ENCODE results near the gene OTULIN.

The OTULIN gene

DNA sequence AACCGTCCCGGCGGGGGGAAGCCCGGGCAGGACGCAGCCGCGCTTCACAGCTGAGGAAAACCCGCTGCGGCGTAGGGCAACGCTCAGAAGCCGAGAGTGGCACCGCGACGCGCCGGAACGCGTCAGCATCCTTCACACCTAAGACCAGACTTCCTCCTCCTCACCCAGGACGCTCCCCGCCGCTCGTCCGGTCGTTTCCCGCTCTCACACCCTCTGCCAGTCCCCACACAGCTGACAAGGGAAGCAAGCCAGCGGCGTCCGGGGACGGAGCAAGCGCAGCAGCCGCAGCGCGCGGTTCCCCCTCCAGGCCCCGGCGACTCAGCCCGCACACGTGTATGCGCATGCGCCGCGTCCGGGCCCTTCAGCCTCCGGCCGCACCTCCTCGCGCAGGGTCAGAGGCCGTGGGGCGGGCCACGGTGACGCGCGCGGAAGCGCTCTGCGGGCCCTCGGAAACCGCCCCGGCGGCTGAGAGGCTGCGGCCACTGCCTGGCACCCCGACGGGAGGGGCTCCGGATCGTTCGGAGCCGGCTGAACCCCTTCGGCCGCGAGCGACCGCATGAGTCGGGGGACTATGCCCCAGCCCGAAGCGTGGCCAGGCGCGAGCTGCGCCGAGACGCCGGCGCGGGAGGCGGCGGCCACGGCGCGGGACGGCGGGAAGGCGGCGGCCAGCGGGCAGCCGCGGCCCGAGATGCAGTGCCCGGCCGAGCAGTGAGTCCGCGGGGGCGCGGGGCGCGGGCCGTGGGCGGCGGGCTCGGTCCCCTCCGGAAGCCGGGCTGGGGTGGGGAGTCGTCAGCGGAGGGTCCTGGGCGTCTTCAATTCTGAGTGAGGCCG is at the start of gene OTULIN:
Gene OTULIN (plus strand): TSS at position 449 of the 831 bp plus-strand sequence. CDS start 108 bp downstream, at position 557.
- in situ Hi-C loops (cut with MboI; ENCODE audit: low sequenced_read_pairs): no loop called here

DNA sequence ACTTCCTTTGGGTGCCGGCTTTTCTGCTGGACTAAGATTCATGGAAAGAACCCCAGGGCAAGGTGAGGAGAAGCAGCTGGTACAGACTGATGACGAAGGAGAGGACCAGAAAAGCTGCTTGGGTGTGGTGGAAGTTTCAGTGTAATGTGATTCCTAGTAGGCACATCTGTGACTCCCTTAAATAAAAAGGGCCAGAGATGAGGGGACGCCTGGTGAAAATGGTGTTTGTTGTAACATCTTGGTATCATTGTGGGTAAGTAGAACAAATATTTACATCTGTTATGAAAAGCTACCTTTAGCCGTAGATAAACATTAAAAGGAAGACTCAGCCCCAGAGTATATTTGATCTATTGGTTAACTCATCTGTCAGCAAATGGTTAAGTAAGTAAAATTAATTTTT is 49.2 kb upstream of the OTULIN start:
- in situ Hi-C loops (cut with MboI; ENCODE audit: low sequenced_read_pairs): no loop called here

DNA sequence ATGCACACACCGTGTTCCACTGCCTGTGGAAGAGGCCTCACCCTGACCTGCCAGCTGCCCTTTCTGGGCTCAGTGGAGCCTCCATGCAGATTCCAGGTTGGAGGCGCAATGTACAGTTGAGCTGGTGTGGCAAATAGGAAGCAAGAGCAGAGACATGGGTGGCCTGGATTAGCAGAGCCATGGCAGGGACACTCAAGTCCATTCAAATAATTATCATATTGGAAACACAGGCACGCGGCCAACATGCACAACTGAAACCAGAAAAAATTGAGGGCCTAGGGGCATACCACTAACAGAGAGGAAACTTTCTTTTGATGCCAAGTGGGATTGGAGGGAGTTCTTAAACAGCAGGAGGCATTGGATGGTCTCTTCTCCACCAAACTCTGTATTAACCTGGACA is 47.1 kb upstream of the OTULIN start:
- in situ Hi-C loops (cut with MboI; ENCODE audit: low sequenced_read_pairs): no loop called here

DNA sequence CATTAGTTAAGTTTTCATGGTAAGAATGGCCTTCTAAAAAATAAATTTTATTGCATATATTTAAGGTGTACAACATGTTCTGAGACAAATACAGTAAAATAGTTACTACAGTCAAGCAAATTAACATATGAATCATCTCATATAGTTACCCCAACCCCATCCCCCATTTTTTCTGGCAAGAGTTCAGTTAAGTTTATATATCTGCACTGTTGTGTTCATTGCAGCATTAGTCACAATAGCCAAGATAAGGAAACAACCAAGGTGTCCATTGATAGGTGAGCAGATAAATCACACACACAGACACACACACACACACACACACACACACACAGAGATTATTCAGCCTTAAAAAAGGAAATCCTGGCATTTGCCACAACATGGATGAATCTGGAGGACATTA is 37.2 kb upstream of the OTULIN start:
- in situ Hi-C loops (cut with MboI; ENCODE audit: low sequenced_read_pairs): loop anchor here (25.0 kb wide), 1 partner anchor 640 kb away; no protein-coding TSS in a partner anchor

DNA sequence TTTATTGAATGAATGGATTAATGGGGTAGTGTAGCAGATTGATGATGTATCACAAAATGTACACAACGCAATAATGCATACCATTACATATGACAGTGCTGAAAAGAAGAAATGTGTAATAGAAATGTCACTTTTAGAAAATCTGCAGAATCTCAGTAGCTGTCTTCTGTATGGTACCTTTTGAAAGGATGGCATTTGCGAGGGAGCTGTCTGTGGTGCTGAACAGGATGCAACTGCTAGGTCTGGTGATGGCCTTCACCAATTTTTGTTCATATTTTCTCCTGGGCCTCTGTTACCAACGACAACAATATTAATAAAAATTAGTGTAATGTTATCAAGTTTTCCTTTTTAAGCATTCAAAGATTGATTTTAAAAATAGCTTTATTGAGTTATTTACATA is 36.2 kb upstream of the OTULIN start:
- in situ Hi-C loops (cut with MboI; ENCODE audit: low sequenced_read_pairs): loop anchor here (25.0 kb wide), 1 partner anchor 641 kb away; no protein-coding TSS in a partner anchor

DNA sequence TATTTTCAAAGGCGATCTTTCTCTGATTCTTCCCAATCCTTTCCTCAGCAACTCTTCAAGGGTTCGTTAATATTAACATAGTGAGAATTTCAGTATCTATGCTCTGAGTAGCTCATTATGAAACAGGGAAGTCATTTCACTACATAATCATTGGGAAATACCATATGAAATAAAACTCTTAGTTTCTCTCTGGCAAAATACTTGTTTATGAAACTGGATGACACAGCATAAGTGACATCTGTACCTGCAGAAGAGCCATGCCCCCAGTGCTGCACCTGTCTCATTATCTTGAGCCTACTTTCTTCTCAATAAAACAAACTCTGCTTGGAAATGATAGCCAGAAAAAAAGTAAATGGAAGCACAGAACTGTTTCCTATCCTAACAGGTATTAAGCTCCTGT is 33.8 kb upstream of the OTULIN start:
- in situ Hi-C loops (cut with MboI; ENCODE audit: low sequenced_read_pairs): loop anchor here (25.0 kb wide), 1 partner anchor 643 kb away; no protein-coding TSS in a partner anchor

DNA sequence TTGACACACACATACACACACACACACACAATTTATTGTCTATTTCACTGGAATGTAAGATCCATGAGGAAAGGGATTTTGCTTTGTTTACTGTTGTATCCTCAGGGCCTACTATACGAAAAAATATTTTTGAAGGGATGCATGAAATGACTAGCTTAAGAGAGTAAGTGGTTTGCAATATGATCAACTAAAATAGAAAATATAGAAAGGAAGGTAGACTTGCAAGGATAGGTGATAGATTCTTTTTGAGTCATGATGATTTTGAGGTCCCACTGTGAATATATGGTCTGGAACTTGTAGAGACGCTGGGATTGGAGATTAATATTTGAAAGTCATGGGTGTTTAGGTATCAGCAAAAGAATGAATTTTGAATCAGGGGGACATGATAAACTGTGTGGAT is 28.9 kb upstream of the OTULIN start:
- in situ Hi-C loops (cut with MboI; ENCODE audit: low sequenced_read_pairs): loop anchor here (25.0 kb wide), 1 partner anchor 648 kb away; no protein-coding TSS in a partner anchor

DNA sequence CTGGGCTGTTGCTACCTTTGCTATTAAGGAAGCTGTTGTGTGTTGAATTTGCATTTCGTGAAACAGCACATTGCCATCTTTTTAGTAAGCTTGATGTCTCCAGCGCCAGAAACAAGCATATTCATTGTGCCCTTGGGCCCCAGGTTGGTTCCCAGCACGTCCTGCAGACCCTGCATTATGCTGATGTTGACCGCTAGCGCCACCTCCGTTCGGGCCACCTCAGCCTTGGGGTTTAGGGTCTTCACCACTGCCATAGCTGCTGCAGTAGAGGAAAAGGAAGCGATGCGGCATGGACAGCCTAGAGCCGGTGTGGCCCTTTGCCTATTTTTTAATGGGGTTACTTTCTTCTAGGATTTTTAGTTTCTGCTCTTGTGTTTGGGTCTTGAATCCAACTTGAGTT is 23.8 kb upstream of the OTULIN start:
- in situ Hi-C loops (cut with MboI; ENCODE audit: low sequenced_read_pairs): loop anchor here (10.0 to 25.0 kb wide), 2 partner anchors 276 to 653 kb away; no protein-coding TSS in a partner anchor

DNA sequence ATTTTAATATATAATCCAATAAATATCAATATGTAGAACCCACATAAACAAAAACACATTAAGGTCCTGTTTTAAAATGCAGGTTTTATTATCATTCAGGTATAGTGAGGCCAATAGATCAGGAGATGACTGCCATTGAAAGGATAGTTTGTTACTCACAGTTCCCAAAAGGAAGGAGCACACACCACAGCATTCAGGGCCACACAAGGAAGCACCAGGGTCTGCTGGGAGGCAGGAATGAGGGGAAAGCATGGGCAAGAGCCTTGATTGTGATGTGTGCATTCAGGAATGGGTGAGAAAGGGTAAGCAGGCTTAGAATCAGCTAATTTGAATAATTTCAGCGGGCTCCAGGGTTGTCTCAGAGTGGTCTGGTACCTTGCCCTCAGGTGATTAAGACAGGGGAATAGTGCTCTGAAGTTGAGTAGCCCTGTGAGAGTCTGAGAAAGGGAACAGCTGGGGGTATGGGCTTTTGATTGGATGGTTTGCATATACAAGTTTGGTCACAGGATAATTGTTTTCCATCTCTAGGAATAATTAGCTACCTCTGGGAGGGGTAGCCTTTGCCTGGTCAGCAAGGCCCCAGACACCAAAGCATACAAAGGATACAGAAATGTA is 19.8 kb upstream of the OTULIN start:
- in situ Hi-C loops (cut with MboI; ENCODE audit: low sequenced_read_pairs): loop anchor here (10.0 to 25.0 kb wide), 2 partner anchors 280 to 657 kb away; no protein-coding TSS in a partner anchor

DNA sequence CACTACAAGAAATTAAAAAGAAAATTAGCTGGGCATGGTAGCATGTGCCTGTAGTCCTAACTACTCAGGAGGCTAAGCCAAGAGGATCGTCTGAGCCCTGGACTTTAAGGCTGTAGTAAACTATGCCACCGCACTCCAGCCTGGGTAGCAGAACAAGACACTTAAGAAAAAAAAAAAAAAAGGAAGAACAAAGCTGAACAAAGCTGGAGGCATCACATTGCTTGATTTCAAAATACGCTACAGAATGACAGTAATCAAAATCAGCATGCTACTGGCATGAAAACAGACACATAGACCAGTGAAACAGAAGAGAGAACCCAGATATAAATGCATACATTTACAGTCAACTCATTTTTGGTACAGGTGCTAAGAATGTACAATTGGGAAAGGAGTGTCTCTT is 14.5 kb upstream of the OTULIN start:
- in situ Hi-C loops (cut with MboI; ENCODE audit: low sequenced_read_pairs): no loop called here

DNA sequence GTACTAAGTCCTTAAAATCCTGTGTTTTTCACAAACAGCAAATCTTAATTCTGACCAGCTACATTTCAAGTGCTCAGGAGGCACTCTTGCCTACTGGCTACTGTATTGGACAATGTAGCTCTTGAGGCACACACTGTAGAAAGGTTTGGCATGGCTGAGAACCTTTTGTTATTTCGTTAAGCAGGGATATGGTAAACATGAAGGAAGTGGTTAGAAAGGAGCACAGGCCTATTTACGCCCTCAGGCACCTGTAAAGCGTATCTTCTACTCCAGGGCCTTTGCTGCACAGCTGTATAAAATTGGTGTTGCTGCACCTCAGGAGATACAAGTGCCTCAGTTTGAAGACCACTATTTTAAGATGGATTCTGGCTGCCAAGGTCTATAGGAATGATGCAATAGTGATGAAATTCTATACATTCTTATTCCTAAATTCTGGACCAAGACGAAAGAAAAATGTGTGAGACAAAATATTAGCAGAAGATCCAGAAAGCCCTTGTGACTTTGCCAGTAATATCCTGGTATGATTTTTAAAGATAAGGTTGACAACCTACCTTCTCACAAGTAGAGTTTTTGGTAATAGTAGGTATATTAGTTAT is 9.3 kb upstream of the OTULIN start:
- in situ Hi-C loops (cut with MboI; ENCODE audit: low sequenced_read_pairs): no loop called here

DNA sequence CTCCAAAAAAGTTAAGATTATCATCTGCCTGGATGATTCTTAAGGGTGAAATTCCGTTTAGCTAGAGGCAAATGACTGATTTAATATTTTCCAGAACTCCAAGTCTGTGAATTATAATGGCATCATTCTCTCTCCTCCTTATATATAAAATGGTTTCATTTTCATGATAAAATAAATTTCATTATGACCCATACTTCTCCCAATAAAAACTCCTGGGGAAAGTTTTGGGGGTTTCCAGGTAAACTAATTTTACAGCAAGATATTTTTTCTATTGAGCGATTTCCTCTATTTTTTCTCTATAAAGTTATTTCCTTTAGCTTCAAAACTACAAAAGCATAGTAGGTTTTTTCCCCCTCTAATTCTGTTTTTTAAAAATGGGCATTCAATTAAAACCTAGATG is 7.6 kb upstream of the OTULIN start:
- in situ Hi-C loops (cut with MboI; ENCODE audit: low sequenced_read_pairs): no loop called here

DNA sequence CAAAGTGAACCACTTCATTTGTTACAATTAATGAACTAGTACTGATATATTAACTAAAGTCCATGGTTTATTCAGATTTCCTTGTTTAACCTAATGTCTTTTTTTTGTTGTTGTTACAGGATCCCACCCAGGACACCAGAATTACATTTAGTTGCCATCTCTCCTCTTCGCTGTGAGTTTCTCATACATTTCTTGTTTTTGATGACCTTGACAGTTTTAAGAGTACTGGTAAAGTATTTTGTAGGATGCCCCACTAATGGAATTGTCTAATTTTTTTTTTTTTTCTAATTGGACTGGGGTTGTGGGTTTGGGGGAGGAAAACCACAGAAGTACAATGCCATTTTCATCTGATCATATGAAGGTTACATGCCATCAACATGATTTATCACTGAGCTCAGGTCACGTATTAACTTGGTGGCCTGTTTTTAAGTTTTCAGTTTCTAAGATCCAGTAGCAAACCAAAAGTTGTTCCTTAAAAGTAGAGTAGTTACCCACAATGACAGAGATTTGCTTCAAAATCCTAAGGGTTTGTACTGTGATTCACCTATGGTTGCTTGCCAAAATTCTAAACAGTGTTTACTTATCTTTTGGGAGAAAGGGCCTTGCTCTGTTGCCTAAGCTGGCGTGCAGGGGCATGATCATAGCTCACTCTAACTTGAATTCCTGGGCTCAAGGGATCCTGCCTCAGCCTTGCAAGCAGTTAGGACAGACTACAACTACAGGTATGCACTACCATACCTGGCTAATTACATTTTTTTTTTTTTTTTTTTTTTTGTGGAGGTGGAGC is 4.5 kb upstream of the OTULIN start:
- in situ Hi-C loops (cut with MboI; ENCODE audit: low sequenced_read_pairs): no loop called here

DNA sequence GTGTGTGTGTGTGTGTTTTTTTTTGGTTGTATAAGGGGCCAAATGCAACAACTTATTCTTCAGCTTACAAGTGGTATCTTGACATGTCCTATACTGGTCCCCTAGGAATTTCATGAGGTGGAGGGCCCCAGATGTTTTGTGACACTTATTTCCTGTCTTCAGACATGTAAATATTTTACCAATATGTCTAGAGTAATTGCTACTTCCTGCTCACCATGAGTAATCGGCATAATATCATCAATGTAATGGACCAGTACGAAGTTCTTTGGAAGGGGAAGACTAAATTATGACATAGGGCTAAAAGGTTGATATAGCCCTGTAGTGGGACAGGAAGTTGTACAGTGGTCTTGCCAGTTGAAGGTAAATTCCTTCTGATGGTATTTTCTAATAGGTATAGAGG is 3.7 kb upstream of the OTULIN start:
- in situ Hi-C loops (cut with MboI; ENCODE audit: low sequenced_read_pairs): no loop called here

DNA sequence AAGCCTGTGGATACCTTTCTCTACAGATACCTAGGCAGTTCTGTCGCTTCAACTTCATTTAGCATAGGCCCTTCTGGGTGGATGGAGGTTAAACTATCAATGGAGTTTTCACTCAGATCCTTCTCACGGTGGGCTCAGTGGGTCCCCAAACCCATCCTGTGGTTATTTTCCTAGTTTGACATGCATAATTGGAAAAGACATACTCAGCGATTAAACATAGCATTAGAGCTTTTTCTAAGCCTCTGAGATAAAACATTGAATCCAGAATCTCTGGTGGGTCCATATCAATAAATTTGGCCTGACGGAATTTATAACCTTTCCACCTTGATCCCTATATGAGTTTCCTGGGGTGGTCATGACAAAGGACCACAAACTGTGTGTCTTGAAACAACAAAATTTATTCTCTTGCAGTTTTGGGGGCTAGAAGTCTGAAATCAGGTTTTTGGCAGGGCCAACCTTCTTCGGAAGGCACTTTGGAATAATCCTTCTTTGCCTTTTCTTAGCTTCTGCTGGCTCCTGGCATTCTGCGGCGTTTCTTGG is 1.7 kb upstream of the OTULIN start:
- in situ Hi-C loops (cut with MboI; ENCODE audit: low sequenced_read_pairs): no loop called here

DNA sequence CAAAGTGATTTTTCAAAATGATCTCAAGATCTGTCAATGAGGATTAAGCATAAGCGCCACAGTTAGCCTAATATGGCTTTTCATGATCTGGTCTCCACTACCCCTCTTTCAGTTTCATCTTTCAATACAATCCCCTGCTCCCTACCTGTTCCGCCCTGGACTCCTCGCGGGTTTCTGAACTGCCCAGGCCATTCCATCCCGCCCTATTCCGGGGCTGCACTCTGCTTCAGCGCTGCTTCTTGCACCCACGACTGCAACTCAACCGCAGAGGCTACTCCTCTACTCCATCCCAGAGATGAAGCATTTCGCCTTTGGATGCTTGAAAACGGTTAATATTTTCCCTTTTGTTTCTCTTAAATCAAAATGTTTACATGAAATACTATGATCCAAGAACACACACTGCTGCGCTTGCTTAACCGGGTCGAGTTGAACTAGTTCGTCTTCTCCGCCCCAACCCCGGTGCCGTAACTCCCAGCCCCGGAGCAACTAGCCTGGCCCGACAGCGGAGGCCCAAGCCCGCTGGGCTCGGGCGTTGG is 716 bp upstream of the OTULIN start:
- in situ Hi-C loops (cut with MboI; ENCODE audit: low sequenced_read_pairs): no loop called here

DNA sequence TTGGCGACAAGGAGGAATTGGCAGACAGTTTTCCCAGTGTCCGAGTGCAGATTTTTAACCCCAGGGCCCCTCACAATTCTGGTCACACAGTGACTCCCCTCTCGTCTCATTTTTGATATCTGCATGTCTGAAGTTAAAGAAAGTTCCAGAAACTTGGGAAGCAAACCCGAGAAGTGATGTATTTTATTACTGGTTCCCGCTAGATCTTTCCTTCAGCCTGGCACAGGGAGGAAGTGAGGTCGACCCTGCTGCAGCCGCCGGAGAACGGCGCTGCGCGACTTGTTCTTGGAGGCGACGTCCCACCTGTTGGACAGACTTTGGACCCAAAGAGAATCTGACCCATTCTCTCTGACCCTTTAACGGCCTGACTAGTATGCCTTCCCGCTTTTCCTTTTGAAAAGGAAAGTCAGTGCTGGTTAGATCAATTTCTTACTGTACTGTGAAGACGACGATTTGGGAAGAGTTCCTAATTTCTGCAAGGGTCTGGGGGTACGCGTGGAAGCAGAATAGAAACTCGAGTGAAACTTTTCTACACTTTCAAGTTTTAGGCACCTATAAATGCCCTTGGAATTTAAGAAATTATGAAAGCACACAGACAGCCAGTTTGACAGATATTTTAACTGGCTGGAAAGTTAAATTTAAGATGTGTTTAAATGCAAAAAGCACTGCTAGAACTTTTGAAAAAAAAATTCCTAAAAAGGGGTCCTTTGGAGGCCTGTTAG is 744 bp downstream of the OTULIN start:
- in situ Hi-C loops (cut with MboI; ENCODE audit: low sequenced_read_pairs): no loop called here

DNA sequence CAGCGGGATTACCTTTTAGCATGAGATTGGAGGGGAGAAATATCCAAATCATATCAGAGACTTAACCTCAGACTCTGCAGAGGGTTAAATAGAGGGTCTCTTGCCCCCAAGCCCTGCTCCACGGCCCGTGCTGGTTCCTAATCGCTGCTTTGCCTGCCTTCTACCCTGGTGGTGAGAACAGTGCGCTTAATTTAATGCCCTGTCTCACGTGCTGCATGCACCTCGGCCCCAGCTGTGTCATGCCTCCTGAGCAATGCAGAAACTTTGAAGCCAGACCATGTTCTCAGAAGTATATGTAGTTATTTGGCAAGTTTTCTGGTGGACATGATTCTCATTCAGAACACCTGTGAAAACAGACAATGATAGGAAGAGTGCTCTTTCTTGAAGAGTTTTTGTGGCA is 1.4 kb downstream of the OTULIN start:
- in situ Hi-C loops (cut with MboI; ENCODE audit: low sequenced_read_pairs): no loop called here

DNA sequence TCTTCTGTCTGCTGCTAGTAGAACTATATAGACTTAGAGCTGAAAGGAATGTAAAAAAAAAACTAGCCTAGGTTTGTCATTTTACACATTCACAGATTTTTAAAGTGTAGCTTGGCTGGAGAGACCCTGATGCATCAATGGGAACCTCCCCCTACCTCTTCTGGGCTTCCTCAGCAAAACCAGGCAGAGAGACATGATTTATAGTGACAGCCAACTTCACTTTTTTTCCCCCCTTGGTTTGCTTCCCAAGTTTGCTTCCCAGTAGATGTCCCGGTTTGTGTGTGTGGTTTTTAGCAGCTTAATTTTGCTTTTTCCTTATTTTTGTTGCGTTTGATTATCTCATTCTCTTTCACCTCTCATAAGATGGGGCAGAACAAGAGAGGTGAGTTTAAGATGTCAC is 1.8 kb downstream of the OTULIN start:
- in situ Hi-C loops (cut with MboI; ENCODE audit: low sequenced_read_pairs): no loop called here

DNA sequence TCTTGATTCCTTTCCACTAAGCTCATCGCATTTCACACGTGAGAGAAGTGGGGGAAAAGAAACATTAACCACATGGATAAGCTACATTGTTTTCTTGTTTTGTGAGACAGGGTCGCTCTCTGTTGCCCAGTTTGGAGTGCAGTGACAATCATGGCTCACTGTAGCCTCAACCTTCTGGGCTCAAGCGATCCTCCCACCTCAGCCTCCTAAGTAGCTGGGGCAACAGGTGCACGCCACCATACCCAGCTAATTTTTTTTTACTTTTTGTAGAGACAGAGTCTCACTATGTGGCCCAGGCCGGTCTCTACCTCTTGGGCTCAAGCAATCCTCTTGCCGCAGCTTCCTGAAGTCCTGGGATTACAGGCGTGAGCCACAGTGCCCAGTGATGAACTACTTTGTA is 2.8 kb downstream of the OTULIN start:
- in situ Hi-C loops (cut with MboI; ENCODE audit: low sequenced_read_pairs): no loop called here
